Right ventricle myocardium inferior (tissue), 1 donor: ENCODE results near the gene MRPS31. TPM values are rescaled to one million over a fixed set of nuclear protein-coding genes. Genes with fewer than 3 reads are reported as not detected.

Source experiments
- ATAC-seq: fragments of 200-7000 bp; cut with Tn5 transposase; one replicate; pipeline ENCODE4 v1.9.1; 2020; ENCODE audit warnings: mild to moderate bottlenecking, moderate library complexity
- DNase-seq: peaks from one replicate; pipeline ENCODE4 v3.0.0; 2021; ENCODE audit errors: missing footprints
- intact Hi-C: fragments of 100-400 bp; cut with DNase I; formaldehyde crosslinking; loops from one replicate; pipeline ENCODE4 v1.11.0; 2022
- microRNA-seq: library from miRNA; unstranded; fragments of <30 nt; microRNA quantifications from one replicate; pipeline ENCODE4 v1.2.0, GENCODE V29; 2020
- total RNA-seq: library from RNA; stranded (reverse); fragmentation: NEBNext Ultra II Directional; extraction: Animal tissue kit (Norgen Biotek cat#: 25700); gene quantifications from one replicate; pipeline ENCODE4 v1.2.1, GENCODE V29; 2021
- donor health status: DM: no; HTN: yes; CAD: no; lungs with severe emphysema.

MRPS31 gene
- total RNA-seq, 1 donor from 2014 or later = 30.0 TPM

- intact Hi-C loops = loop anchor here (10.0 kb wide), 1 partner anchor 1004 kb away; no protein-coding TSS in a partner anchor
- DNase-seq (no peak), ATAC-seq (no peak)
Observed at GRCh38 chr13:40688781-40689180, 82.2 kb downstream of the MRPS31 start.

- intact Hi-C loops = loop anchor here (2.0 to 10.0 kb wide), 5 partner anchors 612 to 998 kb away; no protein-coding TSS in a partner anchor
- ATAC-seq (no peak), DNase-seq (no peak)
Observed at GRCh38 chr13:40682449-40683240, 88.3 kb downstream of the MRPS31 start.

GRCh38 chr13:40681341-40682146, 89.4 kb downstream of the MRPS31 start:
- intact Hi-C loops = loop anchor here (2.0 to 10.0 kb wide), 5 partner anchors 611 to 997 kb away; no protein-coding TSS in a partner anchor
- ATAC-seq = peak; percentile 48
- DNase-seq = no peak

DNA sequence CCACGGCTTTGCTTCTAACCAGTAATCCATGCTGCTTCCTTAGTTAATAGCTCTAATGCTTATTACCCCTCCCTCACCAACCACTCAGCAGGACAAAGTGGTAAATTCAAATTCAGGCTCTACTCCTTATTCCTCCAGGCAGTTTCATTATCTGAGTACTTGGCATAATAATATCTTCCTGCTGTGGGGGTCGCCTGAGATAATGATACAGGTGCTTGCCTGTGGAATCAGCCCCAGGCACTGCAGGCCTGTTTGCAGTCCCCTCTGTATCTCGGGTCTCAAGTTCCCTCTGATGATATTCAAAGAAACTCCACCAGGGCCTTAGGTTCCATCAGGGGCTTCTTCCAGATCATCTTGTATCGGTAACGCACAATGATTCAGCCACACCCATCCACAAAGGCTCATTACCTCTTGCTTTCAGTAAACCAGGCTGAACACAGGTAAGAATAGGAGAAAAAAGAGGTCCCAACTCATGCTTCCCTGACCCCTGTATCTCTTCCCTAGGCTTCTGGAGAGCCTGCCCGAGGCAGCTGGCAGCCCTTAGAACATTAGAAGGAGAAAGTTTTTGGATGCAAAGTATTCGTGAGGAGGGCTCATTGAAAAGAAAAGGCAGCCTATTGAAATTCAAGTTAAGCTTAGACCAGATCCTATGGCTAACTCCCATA, 90.2 kb downstream of the MRPS31 start:
- intact Hi-C loops = loop anchor here (5.0 to 10.0 kb wide), 4 partner anchors 738 to 996 kb away; no protein-coding TSS in a partner anchor
- ATAC-seq (no peak), DNase-seq (no peak)

GRCh38 chr13:40679480-40679985, 91.5 kb downstream of the MRPS31 start:
- ATAC-seq = no peak
- intact Hi-C loops = no loop called here
- DNase-seq = no peak

Small RNA genes lying within 50 kb of the gene (microRNA-seq; reads per million reads assigned to microRNA genes)
- gene MIR320D1 (not detected), gene MIR621 (not detected)

Other genes starting within 250 kb of the MRPS31 start
- gene FOXO1, start 104.5 kb downstream of the MRPS31 start, total RNA-seq = 14.5 TPM
- 4.8 TPM for gene SLC25A15, start 18.4 kb upstream of the MRPS31 start, total RNA-seq
- 36.7 TPM for gene ELF1, start 248.1 kb upstream of the MRPS31 start, total RNA-seq